HG03103 (cell line): ENCODE data around the gene BAIAP2L2.
"Not testable (repeated sequence)": the region's sequence is repeated elsewhere in the genome, so short reads cannot be mapped to it uniquely, and the experiment has no call there.

Source experiments
- ATAC-seq: cut with Tn5 transposase; IDR thresholded peaks from one replicate; pipeline ENCODE4 v1.9.1; 2021; ENCODE audit warnings: low read depth; ENCODE audit not compliant: unreplicated experiment

The BAIAP2L2 gene, protein sequence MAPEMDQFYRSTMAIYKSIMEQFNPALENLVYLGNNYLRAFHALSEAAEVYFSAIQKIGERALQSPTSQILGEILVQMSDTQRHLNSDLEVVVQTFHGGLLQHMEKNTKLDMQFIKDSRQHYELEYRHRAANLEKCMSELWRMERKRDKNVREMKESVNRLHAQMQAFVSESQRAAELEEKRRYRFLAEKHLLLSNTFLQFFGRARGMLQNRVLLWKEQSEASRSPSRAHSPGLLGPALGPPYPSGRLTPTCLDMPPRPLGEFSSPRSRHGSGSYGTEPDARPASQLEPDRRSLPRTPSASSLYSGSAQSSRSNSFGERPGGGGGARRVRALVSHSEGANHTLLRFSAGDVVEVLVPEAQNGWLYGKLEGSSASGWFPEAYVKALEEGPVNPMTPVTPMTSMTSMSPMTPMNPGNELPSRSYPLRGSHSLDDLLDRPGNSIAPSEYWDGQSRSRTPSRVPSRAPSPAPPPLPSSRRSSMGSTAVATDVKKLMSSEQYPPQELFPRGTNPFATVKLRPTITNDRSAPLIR

DNA sequence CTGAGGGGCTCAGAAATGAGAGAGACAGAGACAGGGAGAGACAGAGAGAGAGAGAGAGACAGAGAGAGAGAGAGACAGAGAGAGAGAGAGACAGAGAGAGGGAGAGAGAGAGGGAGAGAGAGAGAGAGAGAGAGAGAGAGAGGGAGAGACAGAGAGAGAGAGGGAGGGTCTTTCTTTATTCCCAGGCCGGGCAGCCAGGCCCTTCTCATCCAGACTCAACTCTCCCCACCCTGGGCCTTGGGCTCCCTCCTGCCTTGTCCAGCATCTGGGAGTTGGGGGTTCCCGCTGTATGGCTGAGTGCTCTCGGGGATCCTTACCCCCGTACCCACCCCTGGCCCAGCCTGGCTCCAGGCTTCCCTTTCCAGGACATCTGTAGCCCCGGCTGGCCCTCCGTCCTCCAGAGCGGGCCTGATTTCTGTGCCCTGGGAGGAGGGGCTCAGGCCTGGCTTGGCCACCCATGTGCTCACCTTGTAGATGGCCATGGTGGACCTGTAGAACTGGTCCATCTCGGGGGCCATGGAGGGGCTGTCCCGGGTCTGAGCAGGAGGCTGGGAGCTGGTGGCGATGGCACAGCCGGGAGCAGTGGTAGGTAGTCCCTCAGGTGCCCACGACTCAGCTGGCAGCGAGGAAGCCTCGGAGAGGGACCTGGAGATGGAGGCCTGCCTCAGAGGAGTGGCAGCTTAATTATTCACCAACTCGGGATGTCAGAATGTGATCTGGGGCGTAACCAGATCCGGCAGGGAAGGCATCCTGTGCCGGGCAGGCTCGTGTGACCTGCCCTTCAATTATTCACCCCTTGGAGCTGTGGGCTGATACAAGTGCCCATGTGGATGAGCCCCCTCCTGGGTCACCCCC lies at the start of gene BAIAP2L2:
BAIAP2L2 (minus strand) TSS at position 677 of the 855 bp plus-strand sequence; CDS start at position 518, 159 bp downstream.
- no peak for ATAC-seq

DNA sequence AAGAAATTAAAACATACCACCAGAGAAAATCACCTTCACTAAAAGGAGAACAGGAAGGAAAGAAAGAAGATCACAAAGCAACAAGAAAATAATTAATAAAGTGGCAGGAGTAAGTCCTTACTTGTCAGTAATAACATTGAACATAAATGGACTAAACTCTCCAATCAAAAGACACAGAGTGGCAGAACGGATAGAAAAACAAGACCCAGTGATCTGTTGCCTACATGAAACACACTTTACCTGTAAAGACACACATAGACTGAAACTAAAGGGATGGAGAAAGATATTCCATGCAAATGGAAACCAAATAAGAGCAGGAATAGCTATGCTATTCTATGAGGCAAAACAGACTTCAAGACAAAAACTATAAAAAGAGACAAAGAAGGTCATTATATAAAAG lies 45.2 kb upstream of the BAIAP2L2 start:
- no peak for ATAC-seq

DNA sequence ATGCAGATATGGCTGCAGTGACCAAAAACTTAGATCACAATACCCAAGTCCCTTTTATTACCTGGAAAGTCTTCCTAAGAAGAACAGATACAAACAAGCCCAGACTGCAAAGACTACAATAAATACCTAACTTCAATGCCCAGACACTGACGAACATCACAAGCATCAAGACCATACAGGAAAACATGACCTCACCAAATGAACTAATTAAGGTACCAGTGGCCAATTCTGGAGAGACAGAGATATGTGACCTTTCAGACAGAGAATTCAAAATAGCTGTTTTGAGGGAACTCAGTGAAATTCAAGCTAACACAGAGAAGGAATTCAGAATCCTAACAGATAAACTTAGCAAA lies 44.1 kb upstream of the BAIAP2L2 start:
- ATAC-seq: not testable (repeated sequence)

DNA sequence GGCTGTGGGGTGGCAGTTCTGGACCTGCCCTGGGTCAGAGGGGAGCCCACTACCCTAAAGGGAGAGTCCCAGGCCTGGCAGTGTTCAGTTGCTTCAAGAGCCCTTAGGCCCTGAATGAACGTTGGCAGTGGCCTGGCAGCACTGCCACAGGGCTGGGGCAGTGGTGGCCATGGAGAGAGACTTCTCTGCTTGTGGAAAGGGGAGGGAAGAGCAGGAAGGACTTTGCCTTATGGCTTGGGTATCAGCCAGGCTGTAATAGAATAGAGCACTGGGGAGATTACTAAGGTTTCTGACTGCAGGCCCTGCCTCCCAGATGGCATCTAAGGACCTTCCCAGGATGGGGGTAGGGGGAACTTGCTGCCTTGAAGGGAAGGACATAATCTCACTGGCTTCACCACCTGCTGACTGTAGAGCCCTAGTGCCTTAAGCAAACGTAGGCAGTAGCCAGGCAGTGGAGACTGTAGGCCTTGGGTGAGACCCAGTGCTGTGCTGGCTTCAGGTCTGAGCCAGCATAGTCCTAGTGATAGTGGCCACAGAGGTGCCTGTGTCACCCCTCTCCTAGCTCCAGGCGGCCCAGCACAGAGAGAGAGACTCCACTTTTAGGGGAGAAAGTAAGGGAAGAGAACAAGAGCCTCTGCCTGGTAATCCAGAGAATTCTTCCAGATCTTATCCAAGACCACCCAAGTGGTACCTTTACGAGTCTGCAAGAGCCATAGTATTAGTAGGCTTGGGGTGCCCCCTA lies 43.5 kb upstream of the BAIAP2L2 start:
- no peak for ATAC-seq

DNA sequence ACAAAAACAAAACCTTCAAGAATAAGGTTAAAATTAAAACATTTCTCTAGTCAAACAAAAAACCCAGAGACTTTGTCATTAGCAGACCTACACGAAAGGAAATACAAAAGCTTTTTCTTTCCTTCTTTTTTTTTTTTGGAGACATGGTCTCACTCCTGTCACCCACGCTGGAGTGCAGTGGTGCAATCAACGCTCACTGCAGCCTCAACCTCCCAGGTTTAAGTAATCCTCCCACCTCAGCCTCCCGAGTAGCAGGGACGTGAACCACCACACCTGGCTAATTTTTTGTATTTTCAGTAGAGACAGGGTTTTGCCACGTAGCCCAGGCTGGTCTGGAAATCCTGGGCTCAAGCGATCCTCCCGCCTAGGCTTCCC lies 40.6 kb upstream of the BAIAP2L2 start:
- no peak for ATAC-seq

DNA sequence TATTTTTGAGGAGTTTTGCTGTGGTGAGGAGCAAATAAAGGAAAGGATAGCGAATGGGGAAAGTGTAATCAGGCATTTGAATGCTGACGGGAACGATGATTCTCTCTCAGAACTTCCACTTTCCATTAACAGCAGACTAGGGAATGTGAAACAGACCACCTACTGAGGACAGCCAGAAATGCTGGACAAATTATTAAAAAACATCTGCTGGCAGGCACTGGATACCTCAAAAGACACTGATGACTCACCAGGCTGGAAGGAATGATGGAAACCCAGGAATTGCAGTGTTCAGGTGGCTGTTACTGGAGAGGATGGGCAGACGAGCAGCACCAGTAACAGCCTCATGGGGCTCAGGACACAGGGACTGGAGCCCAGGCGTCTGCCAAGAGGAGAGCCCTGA lies 37.8 kb upstream of the BAIAP2L2 start:
- no peak for ATAC-seq

DNA sequence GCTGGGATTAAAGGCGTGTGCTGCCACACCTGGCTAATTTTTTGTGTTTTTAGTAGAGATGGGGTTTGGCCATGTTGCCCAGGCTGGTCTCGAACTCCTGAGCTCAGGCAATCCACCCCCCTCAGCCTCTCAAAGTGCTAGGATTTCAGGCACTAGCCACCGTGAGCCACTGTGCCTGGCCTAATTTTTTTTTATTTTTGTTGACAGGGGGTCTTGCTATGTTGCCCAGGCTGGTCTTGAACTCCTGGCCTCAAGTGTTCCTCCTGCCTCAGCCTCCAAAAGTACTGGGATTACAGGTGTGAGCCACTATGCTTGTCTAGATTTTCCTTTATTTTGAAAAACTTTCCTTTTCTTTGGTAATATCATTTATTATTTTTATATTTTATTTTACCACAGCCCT lies 35.7 kb upstream of the BAIAP2L2 start:
- not testable (repeated sequence) for ATAC-seq

DNA sequence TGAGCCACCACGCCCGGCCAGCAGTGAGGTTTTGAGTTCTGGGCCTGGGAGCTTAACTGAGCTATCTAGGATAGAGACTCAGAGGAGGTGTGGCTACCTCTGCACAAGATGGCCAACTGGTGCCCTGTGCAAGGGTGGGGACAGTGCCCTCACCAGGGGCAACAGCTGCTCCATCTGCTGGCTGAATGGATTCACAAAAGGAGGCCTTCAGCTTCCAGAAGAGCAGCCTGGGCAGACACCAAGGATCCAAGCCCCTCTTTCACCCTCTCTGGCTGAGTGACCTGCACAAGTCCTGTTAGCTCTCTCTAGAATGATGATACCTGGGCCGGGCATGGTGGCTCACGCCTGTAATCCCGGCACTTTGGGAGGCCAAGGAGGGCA lies 33.5 kb upstream of the BAIAP2L2 start:
- ATAC-seq: no peak

DNA sequence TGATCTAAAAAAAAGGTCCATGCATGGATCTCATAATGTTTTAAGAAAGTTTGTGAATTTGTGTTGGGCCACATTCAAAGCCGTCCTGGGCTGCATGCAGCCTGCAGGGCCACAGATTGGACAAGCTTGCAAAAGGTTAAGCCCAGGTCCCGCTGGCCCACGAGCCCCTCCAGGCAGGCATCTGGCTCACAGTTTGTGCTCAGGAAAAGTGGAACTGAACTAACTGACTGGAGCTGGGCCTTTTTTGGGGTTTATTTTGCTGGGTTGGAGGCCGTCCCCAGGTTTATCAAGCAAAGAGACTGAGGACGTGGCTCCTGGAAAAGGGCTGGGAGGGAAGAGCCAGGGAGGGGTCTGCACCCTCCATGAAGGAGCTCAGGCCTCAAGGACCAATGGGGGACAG lies 32.1 kb upstream of the BAIAP2L2 start:
- no peak for ATAC-seq

DNA sequence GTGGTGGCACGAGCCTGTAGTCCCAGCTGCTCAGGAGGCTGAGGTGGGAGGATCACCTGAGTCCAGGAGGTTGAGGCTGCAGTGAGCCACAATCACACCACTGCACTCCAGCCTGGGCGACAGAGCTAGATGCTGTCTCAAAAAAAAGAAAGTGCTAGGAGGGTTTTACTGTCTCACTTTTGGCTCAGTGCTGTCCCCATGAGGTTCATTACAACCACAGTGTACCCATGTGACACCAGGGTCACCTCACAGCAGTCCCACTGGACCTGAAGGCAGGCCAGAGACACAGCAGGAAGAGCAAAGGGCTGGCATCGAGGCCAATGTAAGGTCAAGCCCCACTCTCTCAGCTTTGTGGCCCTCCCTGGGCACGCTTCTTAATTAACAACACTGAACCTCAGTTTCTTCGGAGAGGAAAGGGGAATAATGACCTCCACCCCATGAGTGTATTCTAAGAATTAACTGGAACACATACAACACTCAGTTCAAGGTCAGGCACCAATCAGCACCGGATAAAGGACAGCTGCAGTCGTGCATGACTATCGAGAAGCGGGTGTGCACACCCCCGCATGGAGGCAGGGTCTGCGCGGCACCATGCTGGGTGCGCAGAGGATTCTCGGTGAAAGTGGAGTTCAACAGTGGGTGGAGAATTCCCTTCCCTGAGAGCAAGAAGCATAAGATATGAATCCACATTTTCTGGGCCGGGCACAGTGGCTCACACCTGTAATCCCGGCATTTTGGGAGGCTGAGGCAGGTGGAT lies 30.9 kb upstream of the BAIAP2L2 start:
- ATAC-seq: no peak

DNA sequence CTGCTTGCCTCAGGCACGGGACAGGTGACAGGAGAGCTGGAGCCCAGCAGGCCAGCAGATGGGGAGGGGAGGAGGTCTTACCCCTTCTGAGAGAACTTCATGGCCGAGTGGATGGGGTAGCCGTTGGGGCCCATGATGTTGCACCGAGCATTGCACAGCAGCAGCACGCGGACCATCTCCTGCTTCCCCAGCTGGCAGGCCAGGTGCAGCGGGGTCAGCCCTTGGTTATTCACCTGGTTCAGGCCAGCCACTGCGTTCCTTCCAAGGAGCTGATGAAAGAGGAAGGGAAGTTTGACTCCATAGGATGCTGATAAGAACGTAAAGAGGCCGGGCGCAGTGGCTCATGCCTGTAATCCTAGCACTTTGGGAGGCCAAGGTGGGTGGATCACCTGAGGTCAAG lies 29.4 kb upstream of the BAIAP2L2 start:
- no peak for ATAC-seq

DNA sequence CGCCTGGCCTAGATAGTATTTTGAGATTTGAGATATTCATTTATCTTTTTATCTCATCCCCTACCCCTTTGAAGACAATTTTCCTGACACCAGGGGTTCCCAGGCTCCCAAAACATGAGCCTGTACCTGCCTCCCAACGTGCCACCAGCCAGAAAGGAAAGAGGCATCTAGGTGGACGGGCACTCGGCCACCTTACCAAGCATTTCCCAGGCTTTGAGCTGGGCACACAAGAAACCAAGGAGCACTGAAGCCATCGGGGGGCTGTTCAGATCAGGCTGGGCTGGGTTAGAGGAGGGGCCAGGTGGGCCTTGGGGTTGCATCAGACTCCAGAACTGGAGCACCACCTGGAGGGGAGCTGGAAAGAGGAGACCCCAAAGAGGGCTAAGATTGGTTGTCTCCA lies 28.5 kb upstream of the BAIAP2L2 start:
- ATAC-seq: no peak

DNA sequence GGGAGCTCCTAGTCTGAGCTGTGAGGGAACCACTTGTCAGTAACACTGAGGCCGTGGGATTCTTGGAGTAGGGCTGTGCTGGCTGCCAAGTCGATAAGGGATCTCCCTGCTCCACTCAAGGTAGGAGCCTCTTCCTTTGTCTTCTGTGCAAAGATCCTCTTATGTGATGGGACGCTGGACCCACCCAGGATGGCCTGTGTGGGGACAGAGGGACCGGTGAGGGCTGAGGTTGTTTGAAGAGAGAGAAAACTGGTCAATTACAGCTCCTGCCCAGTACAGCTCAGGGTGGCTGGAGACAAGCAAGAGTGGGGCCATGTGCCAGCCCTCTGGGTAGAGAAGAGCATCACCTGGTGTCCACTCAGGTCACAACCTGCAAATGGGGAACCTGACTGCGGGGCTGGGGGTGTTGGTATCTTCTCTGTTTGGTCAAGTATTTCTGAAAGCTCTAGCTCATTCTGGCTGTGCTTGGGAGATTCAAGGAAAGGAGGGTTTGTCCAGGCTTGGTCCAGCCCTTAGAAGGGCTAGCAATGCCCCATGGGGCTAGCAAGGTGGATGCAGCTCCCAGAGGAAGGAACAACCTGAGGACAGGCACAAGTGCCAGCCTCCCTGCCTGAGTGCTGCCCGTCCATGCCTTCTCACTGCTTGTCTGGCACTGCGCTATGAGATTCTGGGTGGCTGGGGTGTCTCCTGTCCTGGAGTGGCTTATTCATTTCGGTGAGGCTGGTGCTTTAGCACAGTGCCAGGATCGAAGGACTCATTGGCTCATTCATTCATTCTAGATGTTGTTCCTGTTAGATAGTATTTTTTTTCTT lies 27.6 kb upstream of the BAIAP2L2 start:
- ATAC-seq: no peak

DNA sequence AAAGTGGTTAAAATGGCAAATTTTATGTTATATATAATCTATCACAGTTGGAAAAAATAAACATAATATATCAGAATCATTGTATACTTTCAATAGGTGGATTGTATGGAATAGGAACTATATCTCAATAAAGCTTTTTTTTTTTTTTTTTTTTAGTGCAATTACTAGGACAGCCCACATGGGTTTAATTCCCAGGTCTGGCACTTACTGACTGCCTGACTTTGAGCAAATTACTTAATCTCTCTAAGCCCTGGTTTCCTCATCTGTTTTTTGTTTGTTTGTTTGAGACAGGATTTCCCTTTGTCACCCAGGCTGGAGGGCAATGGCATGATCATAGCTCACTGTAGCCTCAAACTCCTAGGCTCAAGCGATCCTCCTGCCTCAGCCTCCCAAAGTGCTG lies 26.1 kb upstream of the BAIAP2L2 start:
- ATAC-seq: no peak

DNA sequence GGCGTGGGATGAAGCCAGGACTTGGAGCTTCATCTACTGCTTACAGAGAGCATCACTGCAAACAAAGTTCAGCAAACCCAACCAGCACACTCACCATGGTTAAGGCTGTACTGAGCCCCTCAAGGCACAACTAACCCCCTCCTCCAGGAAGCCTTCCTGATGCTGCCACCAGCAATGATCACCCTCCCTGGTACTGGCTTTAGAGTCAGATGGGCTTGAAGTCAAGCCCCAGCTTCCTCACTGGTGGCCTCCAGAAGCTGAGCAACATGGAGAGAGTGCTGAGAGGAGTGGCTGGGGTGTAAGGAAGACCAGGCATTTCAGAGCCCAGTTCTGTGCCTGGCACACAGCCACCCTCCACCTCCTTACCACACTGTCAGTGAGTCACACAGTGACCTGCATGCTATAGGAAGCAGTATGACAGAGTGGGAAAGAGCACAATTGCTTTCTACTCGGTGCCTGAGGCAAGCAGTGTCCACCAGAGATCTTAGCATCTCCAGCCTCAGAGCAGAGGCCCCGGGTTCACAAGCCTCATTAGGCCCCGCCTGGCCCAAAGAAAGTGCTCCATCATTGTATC lies 24.7 kb upstream of the BAIAP2L2 start:
- no peak for ATAC-seq

DNA sequence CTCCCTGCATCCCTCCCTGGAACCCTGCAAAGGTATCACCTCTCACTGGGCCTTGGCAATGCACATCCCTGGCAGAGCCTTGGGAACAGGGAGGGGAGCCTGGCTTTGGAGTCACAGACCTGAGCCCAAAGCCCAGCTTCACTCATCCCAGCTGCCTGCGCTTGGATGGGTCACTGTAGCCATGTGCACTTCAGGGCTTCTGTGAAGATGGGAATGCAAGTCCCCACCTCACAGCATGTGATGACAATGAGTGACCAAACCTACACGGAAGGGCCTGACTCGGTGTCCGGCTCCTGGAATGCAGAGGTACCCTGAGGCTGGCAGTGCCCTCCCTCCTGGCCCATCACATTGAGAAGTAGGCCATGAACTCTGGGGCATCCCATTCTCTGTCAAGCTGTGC lies 22.8 kb upstream of the BAIAP2L2 start:
- no peak for ATAC-seq

DNA sequence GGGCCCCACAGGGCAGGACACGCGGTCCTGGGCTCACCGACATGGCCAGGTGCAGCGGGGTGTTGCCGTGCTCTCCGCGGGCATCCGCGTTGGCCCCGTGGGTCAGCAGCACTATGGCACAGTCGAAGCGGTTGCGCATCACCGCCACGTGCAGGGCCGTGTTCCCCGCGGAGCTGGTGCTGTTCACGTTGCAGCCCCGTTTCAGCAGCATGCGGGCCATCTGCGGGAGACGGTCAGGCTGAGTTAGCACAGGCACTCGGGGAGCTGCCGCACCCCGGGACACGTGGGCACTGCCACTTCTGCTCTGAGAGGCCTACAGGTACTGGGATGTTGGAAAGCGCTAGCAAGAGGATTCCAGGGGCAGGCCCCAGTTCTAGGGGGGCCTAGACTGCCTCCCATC lies 22.3 kb upstream of the BAIAP2L2 start:
- ATAC-seq: no peak

DNA sequence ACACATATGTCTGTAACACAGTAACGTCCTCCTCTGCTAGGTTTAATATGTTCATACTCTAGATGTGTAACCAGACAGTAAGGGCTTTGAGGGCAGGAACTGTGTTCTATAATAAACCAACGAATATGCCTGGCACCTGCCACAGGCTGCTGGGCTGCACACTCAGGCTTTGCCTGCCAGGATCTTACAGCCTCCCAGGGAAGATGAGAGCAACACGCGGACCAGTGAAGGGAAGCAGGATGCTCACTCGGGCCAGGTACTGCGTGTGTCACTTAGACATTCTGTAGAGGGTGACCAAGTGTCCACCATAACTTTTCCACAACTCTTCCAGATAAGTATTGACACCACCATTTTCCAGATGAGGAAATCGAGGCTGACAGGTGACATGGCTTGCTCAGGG lies 21.7 kb upstream of the BAIAP2L2 start:
- no peak for ATAC-seq

DNA sequence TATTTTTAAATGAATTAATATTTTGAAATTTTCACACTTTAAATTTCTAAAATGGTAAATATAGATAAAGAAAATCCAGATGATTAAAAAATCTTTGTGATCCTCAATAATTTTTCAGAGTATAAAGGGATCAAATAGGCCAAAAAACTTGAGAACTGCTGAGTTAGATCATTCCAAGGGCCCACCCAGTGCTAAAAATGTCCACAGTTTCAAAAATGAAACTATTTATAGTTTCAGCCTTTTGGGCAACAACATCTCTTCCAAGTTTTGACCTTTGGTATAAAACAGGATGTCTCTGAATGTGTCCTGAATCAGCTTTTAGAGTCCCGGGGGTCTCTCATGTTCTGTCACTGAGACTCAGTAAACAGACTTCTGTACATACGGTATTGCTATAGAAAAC lies 20.9 kb upstream of the BAIAP2L2 start:
- ATAC-seq: no peak
